ENCODE data around the gene NEURL1B.

DNA sequence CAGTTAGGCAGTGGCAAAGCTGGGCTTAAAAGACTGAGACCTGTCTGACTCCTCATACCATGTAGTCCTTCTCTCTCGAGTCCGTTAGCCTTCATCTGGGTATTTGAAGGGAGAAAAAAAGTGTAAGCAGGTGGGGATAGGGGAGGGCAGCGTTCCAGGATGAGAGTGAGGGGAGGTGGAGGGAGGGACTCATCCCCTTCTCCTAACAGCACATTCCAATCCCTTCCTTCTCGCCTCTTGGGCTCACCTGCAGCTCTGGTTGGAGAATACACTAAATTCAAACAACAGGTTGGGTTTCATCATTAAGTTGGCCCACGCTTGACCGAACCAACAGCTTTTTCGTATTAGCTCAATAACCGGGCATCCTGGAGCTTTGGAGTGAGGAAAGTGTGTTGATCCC lies 3.6 kb downstream of the NEURL1B start:
- TF ChIP-seq RFX5 (IDR thresholded peaks at IDR 0.05) (no peak), REST (IDR thresholded peaks at IDR 0.05) (no peak), POLR2A (IDR thresholded peaks at IDR 0.05; ENCODE audit: low read length) (no peak), CTCF (IDR thresholded peaks at IDR 0.05) (no peak)

Data from A549 (cell line).